Endothelial cell of umbilical vein (primary cell): Measurements from ENCODE around the gene PTPRK. TPM values are rescaled to one million over a fixed set of nuclear protein-coding genes. Genes with fewer than 3 reads are reported as not detected.

Experiments
- BruUV-seq: library from RNA; stranded (reverse); fragments of 400-500 nt; replicated peaks from 2 replicates; lab custom pipeline; 2021; lab: Mats Ljungman, UMichigan
- CTCF ChIA-PET: fragments of 300-600, 350-600 bp; sonication (Branson Sonifier 250); formaldehyde crosslinking; loops from one replicate; lab custom pipeline; 2021; ENCODE audit warnings: antibody characterized with exemption, inconsistent platforms; lab: Charles Lee
- POLR2A ChIA-PET: fragments of 300-600, 350-600 bp; sonication (Branson Sonifier 250); formaldehyde crosslinking; loops from one replicate; lab custom pipeline; 2021; ENCODE audit warnings: antibody characterized with exemption, inconsistent platforms; lab: Charles Lee
- DNase-seq: peaks from one replicate; pipeline ENCODE4 v3.0.0-alpha.2; 2011; ENCODE audit warnings: low read depth, low spot score
- FAIRE-seq: peaks from 2 replicates; lab custom pipeline; 2011; peaks lifted over from hg19 to GRCh38; lab: Jason Lieb, UNC
- H2AFZ ChIP-seq: 2 replicates; pipeline ENCODE4 v1.6.0; 2012; ENCODE audit warnings: low read depth, low read length, control low read depth, inconsistent platforms
- H3K27ac ChIP-seq: 2 replicates; pipeline ENCODE4 v1.5.1; 2011; ENCODE audit warnings: low read depth, mild to moderate bottlenecking, control low read depth, low read length, moderate library complexity; ENCODE audit not compliant: insufficient read depth
- H3K27me3 ChIP-seq, 2 experiments: 2 replicates each; pipeline versions ENCODE4 v1.6.0 to v1.6.1; 2011; ENCODE audit warnings: low read length in 2 of 2, mixed read lengths in 1 of 2; ENCODE audit not compliant: control insufficient read depth in 2 of 2, insufficient read depth in 2 of 2
- H3K36me3 ChIP-seq, 2 experiments: 2 replicates in 1 of 2; 3 replicates in 1 of 2; pipeline ENCODE4 v1.5.1; 2011; ENCODE audit warnings: low read length in 2 of 2, mild to moderate bottlenecking in 1 of 2, moderate library complexity in 1 of 2; ENCODE audit not compliant: control insufficient read depth in 2 of 2, insufficient read depth in 2 of 2; ENCODE audit errors: extremely low read depth in 1 of 2
- H3K4me1 ChIP-seq: 3 replicates; pipeline ENCODE4 v1.5.1; 2011; ENCODE audit warnings: mild to moderate bottlenecking, low read length; ENCODE audit not compliant: control insufficient read depth, insufficient read depth; ENCODE audit errors: extremely low read depth
- H3K4me2 ChIP-seq: 2 replicates; pipeline ENCODE4 v1.6.1; 2011; ENCODE audit warnings: low read length, control low read depth, mixed read lengths; ENCODE audit not compliant: insufficient read depth
- H3K4me3 ChIP-seq, 3 experiments: fragments of 200-600 bp in 1 of 3; sonication (generic), shearing (Covaris generic) in 1 of 3; replicated peaks in 1 of 3; 2 replicates each; pipeline ENCODE4 v1.5.1; 2011 to 2016; ENCODE audit warnings: control low read depth in 3 of 3, low read length in 3 of 3, mild to moderate bottlenecking in 2 of 3, inconsistent platforms in 1 of 3, low read depth in 1 of 3, moderate library complexity in 1 of 3; ENCODE audit not compliant: insufficient read depth in 1 of 3
- H3K79me2 ChIP-seq: 2 replicates; pipeline ENCODE4 v1.6.0; 2012; ENCODE audit warnings: low read length, inconsistent platforms; ENCODE audit not compliant: control insufficient read depth, insufficient read depth
- H3K9ac ChIP-seq: replicated peaks from 2 replicates; pipeline ENCODE3; 2011; ENCODE audit warnings: low read length, control low read depth; ENCODE audit not compliant: insufficient read depth; ENCODE audit errors: extremely low read depth
- H3K9me1 ChIP-seq: replicated peaks from 3 replicates; pipeline ENCODE4 v1.6.0; 2011; ENCODE audit warnings: mild to moderate bottlenecking, low read length; ENCODE audit not compliant: control insufficient read depth, insufficient read depth; ENCODE audit errors: extremely low read depth
- H3K9me3 ChIP-seq: replicated peaks from 2 replicates; pipeline ENCODE4 v1.5.1; 2012; ENCODE audit warnings: low read length, inconsistent platforms; ENCODE audit not compliant: control insufficient read depth, insufficient read depth
- H4K20me1 ChIP-seq: replicated peaks from 2 replicates; pipeline ENCODE3; 2011; ENCODE audit warnings: mild to moderate bottlenecking, low read length; ENCODE audit not compliant: control insufficient read depth, insufficient read depth; ENCODE audit errors: extremely low read depth
- EZH2 ChIP-seq: IDR thresholded peaks from 2 replicates; pipeline ENCODE4 v1.6.1; 2012; ENCODE audit warnings: borderline replicate concordance, low read depth, mild to moderate bottlenecking, moderate library complexity, low read length, inconsistent platforms; ENCODE audit not compliant: severe bottlenecking
- GATA2 ChIP-seq: IDR thresholded peaks from 2 replicates; pipeline ENCODE4 v1.7.0; 2011; ENCODE audit warnings: low read depth, mild to moderate bottlenecking, moderate library complexity, mixed read lengths, low read length; ENCODE audit not compliant: insufficient read length, insufficient read depth
- JUN ChIP-seq: IDR thresholded peaks from 2 replicates; pipeline ENCODE4 v1.6.1; 2011; ENCODE audit warnings: borderline replicate concordance, low read depth; ENCODE audit not compliant: insufficient read length, insufficient read depth
- MAX ChIP-seq: IDR thresholded peaks from 2 replicates; pipeline ENCODE4 v1.6.1; 2011; ENCODE audit not compliant: insufficient read depth, insufficient read length
- MYC ChIP-seq: IDR thresholded peaks from one replicate; pipeline ENCODE4 v1.6.1; 2011; ENCODE audit warnings: mild to moderate bottlenecking, low read depth, low read length
- POLR2A ChIP-seq: IDR thresholded peaks from 2 replicates; pipeline ENCODE4 v1.6.1; 2012; ENCODE audit warnings: low read depth, mild to moderate bottlenecking, control low read depth, low read length
- POLR2AphosphoS5 ChIP-seq: IDR thresholded peaks from 2 replicates; pipeline ENCODE4 v1.6.1; 2012; ENCODE audit warnings: low read depth, mild to moderate bottlenecking, control low read depth, low read length, moderate library complexity; ENCODE audit not compliant: insufficient read depth
- dilution Hi-C: fragments of 300-500 bp; cut with MboI; formaldehyde crosslinking; loops from one replicate; pipeline ENCODE4 v1.15.0; 2019; ENCODE audit warnings: low sequenced_read_pairs; ENCODE audit not compliant: extremely low pct_ligation_motif_present
- intact Hi-C: fragments of 100-400 bp; cut with micrococcal nuclease; formaldehyde crosslinking; loops from one replicate; pipeline ENCODE4 v1.10.0; 2022
- polyA plus RNA-seq, 4 experiments: library from polyadenylated mRNA; depleted of rRNA in 3 of 4; stranded (reverse) in 3 of 4; unstranded in 1 of 4; fragments of >200 nt; gene quantifications; 2 replicates each; pipeline versions ENCODE4 v1.2.1 to v1.2.3, GENCODE V29; 2011 to 2012; ENCODE audit warnings: missing spikeins in 1 of 4
- total RNA-seq: library from RNA; stranded (reverse); gene quantifications from 2 replicates; pipeline ENCODE4 v1.2.3, GENCODE V29; 2021

The PTPRK gene
- total and polyA plus RNA-seq, 2 donors (not counting 3 experiments of a cell fraction or from before 2014, with no cell fraction given) = 15.2 to 74.0 TPM

GRCh38 chr6:128491610-128492206, 28.7 kb downstream of the PTPRK start:
- H3K79me2 ChIP-seq = peaks cover 57% of the 10 kb centered on the region
- CTCF ChIA-PET = interaction anchor here (0.9 to 1.3 kb wide), 6 partner anchors 14 to 29 kb away, joined by 3 to 12 read pairs (median 4); partner anchors contain the start of gene PTPRK
- peak overlapping the region; percentile 36 for H2AFZ ChIP-seq
- no peak for TF ChIP-seq GATA2
- TF ChIP-seq POLR2AphosphoS5 = peak; percentile 24
- TF ChIP-seq POLR2A = peak; percentile 5
- peak overlapping the region; percentile 18 to 86 (median 51) for H3K4me3 ChIP-seq
- H3K9me3 ChIP-seq = no peaks in the 10 kb centered on the region
- DNase-seq = peak; percentile 79
- POLR2A ChIA-PET = interaction anchor here (1.0 kb wide), 1 partner anchor 25 kb away, joined by 3 read pairs; no protein-coding TSS in a partner anchor
- TSS peak; percentile 94 for BruUV-seq
- H4K20me1 ChIP-seq = no peaks in the 10 kb centered on the region
- H3K9me1 ChIP-seq = no peaks in the 10 kb centered on the region
- no peak for FAIRE-seq
- H3K36me3 ChIP-seq = no peaks in the 10 kb centered on the region
- intact Hi-C loops (loop anchor here (1.0 kb wide), 3 partner anchors 8 to 28 kb away; no protein-coding TSS in a partner anchor), dilution Hi-C loops (no loop called here)
- H3K27me3 ChIP-seq = no peaks in the 10 kb centered on the region
- H3K9ac ChIP-seq = peak overlapping the region; percentile 98
- H3K27ac ChIP-seq = peak overlapping the region; percentile 99
- H3K4me2 ChIP-seq = peak overlapping the region; percentile 99
- peaks cover 34% of the 10 kb centered on the region for H3K4me1 ChIP-seq

GRCh38 chr6:128491100-128491581, 29.3 kb downstream of the PTPRK start:
- Histone ChIP-seq H3K9me3 (no peaks in the 10 kb centered on the region), H3K4me2 (peak overlapping the region; percentile 99), H3K4me1 (peaks cover 34% of the 10 kb centered on the region), H3K4me3 (peak overlapping the region; percentile 18 to 86 (median 51)), H3K27ac (peak overlapping the region; percentile 99), H3K27me3 (no peaks in the 10 kb centered on the region), H3K36me3 (no peaks in the 10 kb centered on the region), H4K20me1 (no peaks in the 10 kb centered on the region), H3K9ac (peak overlapping the region; percentile 98), H3K9me1 (no peaks in the 10 kb centered on the region), H3K79me2 (peaks cover 60% of the 10 kb centered on the region), H2AFZ (no peak overlapping the region)
- TSS peak; percentile 66 for BruUV-seq
- TF ChIP-seq EZH2 (no peak), POLR2A (no peak), MYC (no peak), MAX (no peak), GATA2 (peak; percentile 25), JUN (no peak)
- CTCF ChIA-PET = interaction anchor here (0.9 to 1.7 kb wide), 5 partner anchors 11 to 29 kb away, joined by 3 to 5 read pairs (median 4); partner anchors contain the start of gene PTPRK
- intact Hi-C loops = loop anchor here (1.0 kb wide), 3 partner anchors 8 to 28 kb away; no protein-coding TSS in a partner anchor
- FAIRE-seq (peak; percentile 87), DNase-seq (peak; percentile 76)
- dilution Hi-C loops = no loop called here
- POLR2A ChIA-PET = interaction anchor here (1.0 kb wide), 1 partner anchor 25 kb away, joined by 3 read pairs; no protein-coding TSS in a partner anchor
